SK-MEL-5 (cell line): ENCODE measurements around the gene ADD2. TPM values are rescaled to one million over a fixed set of nuclear protein-coding genes. Genes with fewer than 3 reads are reported as not detected.
"Not testable (repeated sequence)": the region's sequence is repeated elsewhere in the genome, so short reads cannot be mapped to it uniquely, and the experiment has no call there.

Experiments used
- DNase-seq: peaks from one replicate; pipeline ENCODE4 v3.0.0-alpha.2; 2016; ENCODE audit warnings: low read depth, low spot score
- in situ Hi-C: cut with HindIII; loops from 2 replicates; pipeline ENCODE4 v1.10.0; 2016; ENCODE audit warnings: low sequenced_read_pairs, high pct_unique_total_duplicates, low pct_unique_long_range_greater_than_20kb
- polyA plus RNA-seq, 2 experiments: library from polyadenylated mRNA; depleted of rRNA; stranded (reverse); fragments of >200 nt; gene quantifications; 2 replicates each; pipeline ENCODE4 v1.2.3, GENCODE V29; 2015
- total RNA-seq: library from RNA; depleted of rRNA; stranded (reverse); fragments of >200 nt; shearing (Covaris generic); gene quantifications from 2 replicates; pipeline ENCODE4 v1.2.3, GENCODE V29; 2014; rRNA removed

ADD2 gene, protein sequence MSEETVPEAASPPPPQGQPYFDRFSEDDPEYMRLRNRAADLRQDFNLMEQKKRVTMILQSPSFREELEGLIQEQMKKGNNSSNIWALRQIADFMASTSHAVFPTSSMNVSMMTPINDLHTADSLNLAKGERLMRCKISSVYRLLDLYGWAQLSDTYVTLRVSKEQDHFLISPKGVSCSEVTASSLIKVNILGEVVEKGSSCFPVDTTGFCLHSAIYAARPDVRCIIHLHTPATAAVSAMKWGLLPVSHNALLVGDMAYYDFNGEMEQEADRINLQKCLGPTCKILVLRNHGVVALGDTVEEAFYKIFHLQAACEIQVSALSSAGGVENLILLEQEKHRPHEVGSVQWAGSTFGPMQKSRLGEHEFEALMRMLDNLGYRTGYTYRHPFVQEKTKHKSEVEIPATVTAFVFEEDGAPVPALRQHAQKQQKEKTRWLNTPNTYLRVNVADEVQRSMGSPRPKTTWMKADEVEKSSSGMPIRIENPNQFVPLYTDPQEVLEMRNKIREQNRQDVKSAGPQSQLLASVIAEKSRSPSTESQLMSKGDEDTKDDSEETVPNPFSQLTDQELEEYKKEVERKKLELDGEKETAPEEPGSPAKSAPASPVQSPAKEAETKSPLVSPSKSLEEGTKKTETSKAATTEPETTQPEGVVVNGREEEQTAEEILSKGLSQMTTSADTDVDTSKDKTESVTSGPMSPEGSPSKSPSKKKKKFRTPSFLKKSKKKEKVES
- total RNA-seq, result 5.2 and 5.7 TPM in 2 replicates
- 6.6 and 9.7 TPM in 2 replicates for polyA plus RNA-seq (2015; cell fraction: cytosol; rRNA removed)
- polyA plus RNA-seq (2015; cell fraction: nucleus; rRNA removed), result 3.8 and 5.5 TPM in 2 replicates

GRCh38 chr2:70767699-70768589, at the start of gene ADD2:
ADD2 (minus strand) TSS chr2:70768200; CDS start chr2:70706408, 61,792 bp downstream.
- peak; percentile 55 for DNase-seq
- in situ Hi-C loops, result no loop called here

- in situ Hi-C loops, result no loop called here
- no peak for DNase-seq
Measured at GRCh38 chr2:70817284-70817954, 49.4 kb upstream of the ADD2 start.

GRCh38 chr2:70816726-70817125, 48.7 kb upstream of the ADD2 start:
- in situ Hi-C loops, result no loop called here
- DNase-seq, result no peak

DNA sequence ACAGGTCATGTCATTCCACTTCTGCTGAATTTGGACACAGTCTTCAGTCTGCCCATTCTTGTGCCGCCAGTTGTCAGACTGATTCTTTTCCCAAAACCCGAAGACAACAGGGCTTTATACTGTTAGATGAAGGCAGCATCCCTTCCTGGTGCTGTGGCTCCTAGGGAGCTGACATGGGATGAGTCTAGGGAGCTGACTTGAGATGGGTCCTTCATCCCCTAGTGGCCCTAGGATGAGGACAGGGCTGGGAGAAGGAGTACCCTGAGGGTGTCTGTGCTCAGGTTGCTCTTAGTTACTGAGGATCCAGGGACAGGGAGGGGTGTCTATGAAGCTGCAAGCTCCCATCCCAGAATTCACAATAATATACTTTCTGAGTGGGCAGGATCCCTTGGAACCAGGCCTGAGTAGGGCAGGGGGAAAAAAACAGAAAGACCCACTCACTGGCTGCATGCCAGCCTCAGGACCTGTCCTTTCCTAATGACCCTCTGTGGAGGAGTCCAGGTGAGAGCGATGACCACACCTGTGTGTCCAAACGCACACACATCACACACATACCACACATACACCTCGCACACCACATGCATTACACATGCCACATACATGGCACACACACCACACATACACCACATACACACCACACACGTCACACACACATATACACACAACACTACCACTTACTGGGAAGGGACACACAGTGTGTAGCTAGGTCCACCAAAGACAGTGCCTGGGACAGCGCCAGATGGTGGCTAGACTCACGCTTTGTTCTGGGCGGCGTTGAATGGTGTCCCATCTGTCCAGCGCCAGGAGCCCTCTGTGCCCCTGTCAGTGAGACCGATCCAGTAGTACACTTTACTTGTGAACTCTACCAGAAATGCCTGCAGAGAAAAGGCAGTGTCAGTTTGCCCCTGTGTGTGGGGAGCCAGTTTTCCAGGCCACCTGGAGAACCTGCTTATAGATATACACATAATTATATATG, 41.3 kb upstream of the ADD2 start:
- in situ Hi-C loops, result no loop called here
- no peak for DNase-seq

DNA sequence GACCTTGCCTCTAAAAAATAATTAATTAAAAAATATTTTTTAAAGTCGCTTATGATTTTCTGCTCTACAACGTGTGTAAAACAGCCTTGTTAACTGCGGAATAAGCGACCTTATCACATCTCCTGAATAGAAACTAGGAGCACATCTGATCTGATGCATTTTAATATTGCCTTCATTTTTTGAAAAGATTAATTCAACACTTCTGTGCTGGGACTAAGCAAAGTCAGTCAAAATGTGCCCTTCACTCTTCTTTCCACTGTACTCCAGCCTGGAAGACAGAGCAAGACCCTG, 39.8 kb upstream of the ADD2 start:
- no peak for DNase-seq
- in situ Hi-C loops, result no loop called here

GRCh38 chr2:70807102-70807827, 39.3 kb upstream of the ADD2 start:
- in situ Hi-C loops, result no loop called here
- no peak for DNase-seq

GRCh38 chr2:70806620-70807019, 38.6 kb upstream of the ADD2 start:
- DNase-seq, result no peak
- in situ Hi-C loops, result no loop called here

DNA sequence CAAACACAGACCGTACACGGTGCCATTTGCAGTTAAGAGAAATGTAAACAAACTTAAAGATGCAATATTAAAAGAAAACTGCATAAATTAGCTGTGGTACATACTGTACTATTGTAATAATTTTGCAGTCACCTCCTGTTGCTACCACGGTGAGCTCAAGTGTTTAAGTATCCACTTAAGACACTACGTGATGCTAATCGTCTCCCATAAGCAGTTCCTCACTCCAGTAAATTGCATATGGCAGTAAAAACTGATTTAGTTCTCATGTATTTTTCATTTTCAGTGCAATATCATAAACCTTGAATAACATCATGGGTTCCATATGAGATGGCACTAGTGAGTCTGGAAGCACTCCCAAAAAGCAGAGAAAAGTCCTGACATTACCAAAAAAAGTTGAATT, 38.0 kb upstream of the ADD2 start:
- no peak for DNase-seq
- in situ Hi-C loops, result no loop called here

DNA sequence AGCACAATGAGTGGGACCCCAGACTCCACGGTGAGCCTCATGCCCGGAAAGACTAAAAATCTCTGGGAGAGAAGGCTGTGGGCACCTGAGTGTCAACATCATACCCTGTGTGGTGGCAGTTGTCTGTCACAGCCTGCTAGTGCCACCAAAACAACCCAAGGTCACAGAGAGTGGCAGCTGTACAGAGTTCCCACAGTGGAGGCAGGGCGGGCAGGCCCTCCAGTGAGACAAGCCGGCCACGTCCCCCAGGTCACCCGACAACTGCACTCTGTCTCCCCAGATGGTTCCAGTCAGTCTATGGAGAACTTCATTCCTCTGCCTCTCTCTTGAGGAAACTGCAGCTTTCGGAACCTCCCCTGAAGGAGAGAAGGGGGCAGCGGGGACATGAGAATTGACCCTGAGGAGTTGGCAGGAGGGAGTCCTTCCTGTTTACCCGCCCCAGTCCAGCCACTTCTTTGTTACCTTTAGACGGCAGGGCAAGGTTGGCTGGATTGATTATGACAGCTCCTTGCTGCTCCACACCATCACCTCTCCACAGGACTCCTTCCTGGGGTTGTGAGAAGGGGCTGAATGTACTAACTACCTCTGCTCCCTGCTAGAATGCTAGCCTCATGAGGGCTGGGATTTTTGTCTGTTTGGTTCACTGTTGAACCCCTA, 33.7 kb upstream of the ADD2 start:
- in situ Hi-C loops, result no loop called here
- no peak for DNase-seq

DNA sequence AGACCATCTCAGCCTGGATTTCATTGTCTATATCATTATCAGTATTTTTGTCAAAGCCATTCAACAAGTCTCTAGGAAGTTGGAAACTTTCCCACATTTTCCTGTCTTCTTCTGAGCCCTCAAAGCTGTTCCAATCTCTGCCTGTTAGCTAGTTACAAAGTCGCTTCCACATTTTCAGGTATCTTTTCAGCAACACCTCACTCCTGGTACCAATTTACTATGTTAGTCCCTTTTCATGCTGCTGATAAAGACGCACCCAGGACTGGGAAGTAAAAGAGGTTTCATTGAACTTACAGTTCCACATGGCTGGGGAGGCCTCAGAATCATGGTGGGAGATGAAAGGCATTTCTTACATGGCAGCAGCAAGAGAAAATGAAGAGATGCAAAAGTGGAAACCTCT, 31.7 kb upstream of the ADD2 start:
- in situ Hi-C loops, result loop anchor here (25.0 kb wide), 1 partner anchor 487 kb away; the partner anchor contains the start of gene FAM136A

GRCh38 chr2:70797996-70798395, 30.0 kb upstream of the ADD2 start:
- not testable (repeated sequence) for DNase-seq
- in situ Hi-C loops, result loop anchor here (25.0 kb wide), 1 partner anchor 486 kb away; the partner anchor contains the start of gene FAM136A

More for the DNA sequence above, 31.7 kb upstream of the ADD2 start:
- no peak for DNase-seq

GRCh38 chr2:70797506-70797905, 29.5 kb upstream of the ADD2 start:
- in situ Hi-C loops, result loop anchor here (25.0 kb wide), 1 partner anchor 485 kb away; the partner anchor contains the start of gene FAM136A
- DNase-seq, result no peak

DNA sequence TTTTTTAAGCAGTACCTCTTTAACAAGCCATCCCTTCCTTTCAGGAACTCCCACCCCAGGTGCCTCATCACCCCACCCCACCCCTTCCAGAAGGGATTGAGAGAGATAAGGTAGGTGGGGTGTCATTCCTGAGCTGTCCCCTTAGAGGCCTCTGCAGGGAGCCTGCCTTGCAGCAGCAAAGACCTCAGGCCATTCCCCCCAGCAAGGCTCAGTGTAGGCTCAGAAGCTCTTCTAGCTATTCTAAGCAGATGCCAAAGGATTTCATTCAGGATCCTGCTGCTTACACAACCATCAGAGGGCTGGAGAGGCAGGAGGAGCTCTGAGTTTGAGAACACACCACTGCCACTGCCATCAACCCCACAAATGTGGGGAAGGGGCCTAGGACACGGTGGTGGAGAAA, 28.3 kb upstream of the ADD2 start:
- in situ Hi-C loops, result loop anchor here (25.0 kb wide), 1 partner anchor 484 kb away; the partner anchor contains the start of gene FAM136A

GRCh38 chr2:70795164-70795995, 27.4 kb upstream of the ADD2 start:
- DNase-seq, result no peak
- in situ Hi-C loops, result loop anchor here (25.0 kb wide), 1 partner anchor 483 kb away; the partner anchor contains the start of gene FAM136A

More for the DNA sequence above, 28.3 kb upstream of the ADD2 start:
- no peak for DNase-seq
